Measurements from ENCODE around the gene GLG1.

DNA sequence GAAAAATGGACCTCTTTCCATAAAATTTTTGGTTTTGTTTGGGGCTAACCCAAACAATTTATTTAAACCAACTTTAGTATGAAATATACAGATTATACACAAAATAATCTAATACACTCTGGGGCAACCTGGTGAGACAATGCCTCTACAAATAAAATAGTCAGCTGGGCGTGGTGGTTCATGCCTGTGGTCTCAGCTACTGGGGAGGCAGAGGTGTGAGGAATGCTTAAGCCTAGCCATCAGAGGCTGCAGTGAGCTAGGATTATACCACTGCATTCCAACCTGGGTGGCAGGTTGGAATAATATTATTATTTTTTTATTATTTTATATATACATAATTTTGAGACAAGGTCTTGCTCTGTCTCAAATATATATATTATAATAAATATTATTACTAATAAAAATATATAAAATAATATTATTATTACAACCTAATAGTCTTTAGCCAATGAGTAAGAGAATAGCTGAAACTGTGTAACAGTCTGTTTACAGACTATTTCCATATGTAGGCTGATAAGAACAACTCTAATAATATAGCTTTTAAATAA is 50.5 kb downstream of the GLG1 start:
- TF ChIP-seq, protein P1, sequence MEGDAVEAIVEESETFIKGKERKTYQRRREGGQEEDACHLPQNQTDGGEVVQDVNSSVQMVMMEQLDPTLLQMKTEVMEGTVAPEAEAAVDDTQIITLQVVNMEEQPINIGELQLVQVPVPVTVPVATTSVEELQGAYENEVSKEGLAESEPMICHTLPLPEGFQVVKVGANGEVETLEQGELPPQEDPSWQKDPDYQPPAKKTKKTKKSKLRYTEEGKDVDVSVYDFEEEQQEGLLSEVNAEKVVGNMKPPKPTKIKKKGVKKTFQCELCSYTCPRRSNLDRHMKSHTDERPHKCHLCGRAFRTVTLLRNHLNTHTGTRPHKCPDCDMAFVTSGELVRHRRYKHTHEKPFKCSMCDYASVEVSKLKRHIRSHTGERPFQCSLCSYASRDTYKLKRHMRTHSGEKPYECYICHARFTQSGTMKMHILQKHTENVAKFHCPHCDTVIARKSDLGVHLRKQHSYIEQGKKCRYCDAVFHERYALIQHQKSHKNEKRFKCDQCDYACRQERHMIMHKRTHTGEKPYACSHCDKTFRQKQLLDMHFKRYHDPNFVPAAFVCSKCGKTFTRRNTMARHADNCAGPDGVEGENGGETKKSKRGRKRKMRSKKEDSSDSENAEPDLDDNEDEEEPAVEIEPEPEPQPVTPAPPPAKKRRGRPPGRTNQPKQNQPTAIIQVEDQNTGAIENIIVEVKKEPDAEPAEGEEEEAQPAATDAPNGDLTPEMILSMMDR (IDR thresholded peaks at IDR 0.05), result no peak
- TF ChIP-seq POLR2A (IDR thresholded peaks at IDR 0.05), result no peak
